H1 (cell line): ENCODE results near the gene CAMTA1. TPM values are rescaled to one million over a fixed set of nuclear protein-coding genes. Genes with fewer than 3 reads are reported as not detected.

ENCODE experiments used
- SRF ChIP-seq: IDR thresholded peaks from 2 replicates; pipeline ENCODE4 v1.6.1; 2011; ENCODE audit warnings: mild to moderate bottlenecking, low read depth, low read length, moderate library complexity
- TEAD4 ChIP-seq: IDR thresholded peaks from 2 replicates; pipeline ENCODE4 v1.6.1; 2012; ENCODE audit warnings: low read depth, low read length, inconsistent platforms, mixed read lengths
- polyA plus RNA-seq, 7 experiments: library from polyadenylated mRNA; depleted of rRNA in 3 of 7; stranded (reverse) in 5 of 7; unstranded in 2 of 7; fragments of >200 nt in 5 of 7; fragments of 200-250 nt in 2 of 7; gene quantifications; 1 replicate in 5 of 7; 2 replicates in 1 of 7; 4 replicates in 1 of 7; pipeline versions ENCODE4 v1.2.1 to v1.2.3, GENCODE V29; 2011 to 2013; ENCODE audit warnings: missing spikeins in 2 of 7, mixed read lengths in 2 of 7
- total RNA-seq: library from RNA; stranded (reverse); fragmentation: NEBNext Ultra II Directional; extraction: Animal tissue kit (Norgen Biotek cat#: 25700); gene quantifications from 2 replicates; pipeline ENCODE4 v1.2.1, GENCODE V29; 2021

Gene CAMTA1
- total and polyA plus RNA-seq, 2 of the 8 experiments (the other 6 are each of a cell fraction or from before 2014, with no cell fraction given), result 65.0 to 119 TPM

DNA sequence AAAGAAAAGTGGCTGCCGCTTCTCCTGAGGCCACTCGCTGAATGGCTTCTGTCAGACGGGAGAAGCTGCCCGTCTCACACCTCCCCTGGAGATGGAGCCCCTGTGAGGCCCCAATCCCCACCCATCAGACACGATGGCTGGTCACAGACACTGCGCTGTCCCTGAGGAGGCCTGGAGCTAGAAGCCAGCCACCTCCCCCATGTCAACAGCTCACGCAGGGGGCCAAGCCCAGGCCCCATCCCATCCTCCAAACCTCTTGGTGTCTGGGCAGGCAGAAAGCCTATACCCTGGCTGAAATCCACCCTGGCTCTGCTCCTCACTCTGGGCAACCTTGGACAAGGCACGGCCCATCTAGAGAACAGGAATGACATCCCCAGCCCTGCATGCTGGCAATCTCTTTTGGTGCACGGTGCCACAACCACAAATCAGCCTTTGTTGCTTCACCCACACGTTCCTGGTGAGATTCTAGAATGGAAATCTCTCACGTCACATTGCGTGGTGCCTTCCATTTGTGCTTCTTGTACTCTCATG lies 711.9 kb downstream of the CAMTA1 start (continued):
- TF ChIP-seq TEAD4 (no peak), SRF (no peak)
